Stimulated activated CD8-positive, alpha-beta memory T cell treated with anti-CD3 and anti-CD28 coated beads, Interleukin-12 subunit alpha, Interleukin-12 subunit beta, amount 100 ng/mL, for 24 hours (primary cell): ENCODE results near the gene KLHL17.

Experiments
- DNase-seq: peaks from one replicate; pipeline ENCODE4 v3.0.0-alpha.2; 2020; ENCODE audit errors: extremely low read depth

KLHL17 gene

DNA sequence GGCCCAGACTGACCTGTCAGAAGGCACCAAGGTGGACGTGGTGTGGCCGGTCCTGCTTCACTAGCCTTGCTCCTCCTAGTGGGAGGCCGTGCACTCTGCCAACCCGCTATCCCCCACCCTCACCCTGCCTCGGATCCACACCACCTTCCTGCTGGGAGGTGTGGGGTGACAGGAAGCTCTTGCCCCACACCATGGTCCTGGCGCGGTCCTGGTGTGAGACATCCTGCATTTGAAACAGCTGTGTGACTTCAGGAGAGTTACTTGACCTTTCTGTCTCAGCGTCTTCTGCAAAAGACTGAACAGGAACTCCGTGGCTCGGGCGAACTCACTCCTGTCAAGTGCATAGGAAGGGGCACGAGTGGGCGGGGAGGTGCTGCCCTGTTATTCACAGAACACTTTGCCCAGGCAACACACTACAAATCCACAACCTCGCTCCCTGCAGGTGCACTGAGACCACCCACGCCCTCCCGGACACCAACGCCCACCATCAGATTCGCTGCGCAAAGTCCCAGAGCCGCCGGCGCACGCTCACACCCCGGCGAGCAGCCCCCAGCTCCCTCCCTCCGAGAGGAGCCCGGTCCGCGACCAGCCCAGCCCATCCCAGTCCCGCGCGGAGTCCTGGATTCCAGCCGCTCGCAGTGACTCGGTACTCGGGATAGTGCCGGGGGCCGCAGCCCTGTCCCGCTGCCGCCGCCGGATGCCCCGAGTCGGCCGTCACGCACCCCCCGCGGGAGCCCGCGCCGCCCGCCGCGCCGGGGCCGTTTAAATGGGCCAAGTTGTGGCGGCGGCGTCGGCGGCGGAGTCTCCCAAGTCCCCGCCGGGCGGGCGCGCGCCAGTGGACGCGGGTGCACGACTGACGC is 37.0 kb upstream of the KLHL17 start, which contains the start of gene SAMD11:
SAMD11 (plus strand) TSS at position 793 of the 860 bp plus-strand sequence. CDS start 509 bp downstream, outside the sequence.
- no peak for DNase-seq

DNA sequence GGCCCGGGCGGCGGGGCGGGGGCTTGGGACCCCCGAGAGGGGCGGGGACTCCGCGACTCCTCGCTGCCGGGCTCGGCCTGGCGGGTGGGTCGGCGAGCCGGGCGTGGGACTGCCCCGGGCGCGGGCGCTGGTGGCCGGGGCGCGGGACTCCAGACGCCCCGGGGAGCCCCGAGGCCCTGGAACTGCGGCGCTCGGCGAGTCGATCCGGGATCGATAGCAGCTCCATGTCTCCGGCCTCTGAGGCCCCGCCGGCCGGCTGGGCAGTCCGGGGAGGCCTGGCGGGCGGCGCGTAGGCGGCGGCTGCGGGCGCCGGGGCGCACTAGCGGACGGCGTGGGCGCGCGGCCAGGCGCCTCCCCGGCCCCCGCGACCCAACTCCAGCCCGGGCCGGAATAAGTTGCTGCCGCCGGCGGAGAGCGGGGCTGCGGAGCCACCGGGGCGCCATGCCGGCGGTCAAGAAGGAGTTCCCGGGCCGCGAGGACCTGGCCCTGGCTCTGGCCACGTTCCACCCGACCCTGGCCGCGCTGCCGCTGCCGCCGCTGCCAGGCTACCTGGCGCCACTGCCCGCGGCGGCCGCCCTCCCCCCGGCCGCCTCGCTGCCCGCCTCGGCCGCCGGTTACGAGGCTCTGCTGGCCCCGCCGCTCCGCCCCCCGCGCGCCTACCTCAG is 36.3 kb upstream of the KLHL17 start:
- DNase-seq: no peak

DNA sequence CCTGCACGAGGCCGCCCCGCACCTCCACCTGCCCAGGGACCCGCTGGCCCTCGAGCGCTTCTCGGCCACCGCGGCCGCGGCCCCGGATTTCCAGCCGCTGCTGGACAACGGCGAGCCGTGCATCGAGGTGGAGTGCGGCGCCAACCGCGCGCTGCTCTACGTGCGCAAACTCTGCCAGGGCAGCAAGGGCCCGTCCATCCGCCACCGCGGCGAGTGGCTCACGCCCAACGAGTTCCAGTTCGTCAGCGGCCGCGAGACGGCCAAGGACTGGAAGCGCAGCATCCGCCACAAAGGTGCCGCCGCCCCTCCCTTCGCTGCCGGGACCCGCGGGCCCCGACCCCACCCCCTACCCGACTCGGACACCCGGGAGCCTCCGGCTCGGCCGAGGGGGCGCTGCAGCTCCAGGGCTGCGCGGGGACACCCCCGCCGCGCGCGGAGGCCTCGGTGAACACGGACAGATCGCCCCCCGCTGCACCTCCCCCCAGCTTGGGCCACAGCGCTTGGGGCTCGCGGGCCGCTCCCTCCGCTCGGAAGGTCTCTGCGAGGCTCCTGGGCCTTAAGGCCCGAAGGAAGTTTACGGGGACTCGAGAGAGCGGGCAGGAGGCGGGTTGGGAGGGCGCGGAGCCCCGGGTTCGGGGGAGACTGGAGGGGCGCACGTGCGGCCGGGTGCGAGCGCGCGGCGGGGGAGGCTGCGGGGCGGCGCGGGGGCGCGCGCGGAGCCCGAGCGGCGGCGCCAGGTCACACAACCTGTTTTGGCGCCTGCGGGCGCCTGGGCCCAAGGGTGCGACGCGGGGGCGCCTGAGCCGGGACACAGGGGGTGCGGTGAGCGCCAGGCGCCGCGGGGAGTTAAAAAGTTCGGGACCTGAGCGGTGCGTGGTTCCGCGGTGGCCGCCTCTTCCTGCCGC is 35.5 kb upstream of the KLHL17 start:
- DNase-seq: no peak

- no peak for DNase-seq
These were observed 34.6 kb upstream of the KLHL17 start for GRCh38 chr1:925561-926421.

GRCh38 chr1:927234-927633 is 33.1 kb upstream of the KLHL17 start:
- DNase-seq: no peak

- no peak for DNase-seq
These were observed 32.6 kb upstream of the KLHL17 start for GRCh38 chr1:927748-928147.

DNA sequence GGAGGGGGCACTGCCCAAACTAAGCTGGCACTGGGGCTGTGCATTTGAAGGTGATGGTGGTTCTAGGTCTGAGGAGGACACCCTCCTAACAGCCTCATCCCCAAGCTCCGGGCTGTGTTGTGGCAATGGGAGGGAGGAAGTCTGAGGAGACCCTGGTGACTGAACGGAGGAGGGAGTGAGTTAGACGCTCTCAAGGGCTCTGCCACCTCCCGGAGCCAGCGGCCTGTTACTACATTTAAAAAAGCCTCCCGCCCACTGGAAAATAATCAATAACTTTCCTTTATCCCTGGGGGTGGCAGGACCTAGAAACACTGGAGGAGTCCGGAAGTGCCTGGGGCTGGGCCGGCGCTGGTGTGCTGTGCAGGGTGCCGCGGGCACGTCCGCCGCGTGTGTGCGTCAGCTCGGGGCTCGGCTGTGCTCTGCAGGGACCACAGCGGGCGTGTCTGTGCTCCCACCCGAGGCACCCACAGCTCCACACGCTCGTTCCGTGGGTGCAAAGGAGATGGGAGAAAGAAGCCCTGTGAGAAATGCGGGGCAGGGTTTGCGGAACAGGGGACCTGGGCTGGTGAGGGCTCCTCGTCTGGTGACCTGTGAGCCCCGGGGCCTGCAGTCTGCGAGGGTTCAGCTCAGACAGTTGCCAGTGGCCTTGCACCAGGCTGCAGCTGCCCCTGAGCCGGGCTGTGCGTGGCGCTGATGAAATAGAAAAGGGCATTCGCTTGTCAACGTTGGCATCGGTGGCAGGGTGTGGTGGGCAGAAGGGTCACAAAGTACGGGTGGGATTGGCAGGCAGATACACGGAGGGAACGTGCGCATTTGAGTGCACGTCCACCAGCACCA is 31.3 kb upstream of the KLHL17 start:
- no peak for DNase-seq

DNA sequence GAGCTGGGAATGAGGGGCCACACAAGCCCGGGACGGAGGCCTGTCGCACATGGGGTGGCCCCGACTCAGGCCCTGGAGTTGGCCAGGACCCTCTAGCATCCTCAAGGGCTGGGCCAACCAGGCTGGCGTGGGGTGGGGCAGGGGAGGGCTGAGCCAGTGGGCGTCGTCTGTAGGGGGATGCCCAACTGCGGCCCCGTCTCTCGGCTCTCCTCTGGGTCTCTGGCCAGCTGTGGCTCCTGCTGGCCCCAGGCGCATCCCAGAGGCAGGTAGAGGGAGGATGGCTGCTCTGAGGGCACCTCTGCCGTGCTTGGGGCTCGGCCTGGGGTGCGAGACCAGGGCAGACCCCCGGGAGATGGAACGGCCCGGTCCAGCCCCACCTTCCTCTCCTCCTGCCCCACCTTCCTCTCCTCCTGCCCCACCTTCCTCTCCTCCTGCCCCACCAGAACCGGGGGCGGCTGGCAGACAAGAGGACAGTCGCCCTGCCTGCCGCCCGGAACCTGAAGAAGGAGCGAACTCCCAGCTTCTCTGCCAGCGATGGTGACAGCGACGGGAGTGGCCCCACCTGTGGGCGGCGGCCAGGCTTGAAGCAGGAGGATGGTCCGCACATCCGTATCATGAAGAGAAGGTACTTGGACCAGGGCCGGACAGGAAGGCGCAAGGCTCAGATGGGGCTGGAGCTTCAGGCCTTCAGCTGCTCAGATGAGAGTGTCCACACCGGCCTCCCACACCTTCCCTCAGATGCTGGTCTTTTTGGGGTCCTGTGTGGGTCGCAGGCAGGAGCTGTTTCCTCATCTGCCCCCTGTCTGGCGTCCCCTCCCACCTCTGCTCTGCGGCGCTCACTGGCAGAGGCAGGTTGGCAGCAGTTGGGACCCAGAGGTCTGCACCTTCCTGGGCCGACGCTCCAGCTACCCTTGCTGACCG is 30.4 kb upstream of the KLHL17 start:
- DNase-seq: no peak

- no peak for DNase-seq
These were observed 29.7 kb upstream of the KLHL17 start for GRCh38 chr1:930633-931138.

DNA sequence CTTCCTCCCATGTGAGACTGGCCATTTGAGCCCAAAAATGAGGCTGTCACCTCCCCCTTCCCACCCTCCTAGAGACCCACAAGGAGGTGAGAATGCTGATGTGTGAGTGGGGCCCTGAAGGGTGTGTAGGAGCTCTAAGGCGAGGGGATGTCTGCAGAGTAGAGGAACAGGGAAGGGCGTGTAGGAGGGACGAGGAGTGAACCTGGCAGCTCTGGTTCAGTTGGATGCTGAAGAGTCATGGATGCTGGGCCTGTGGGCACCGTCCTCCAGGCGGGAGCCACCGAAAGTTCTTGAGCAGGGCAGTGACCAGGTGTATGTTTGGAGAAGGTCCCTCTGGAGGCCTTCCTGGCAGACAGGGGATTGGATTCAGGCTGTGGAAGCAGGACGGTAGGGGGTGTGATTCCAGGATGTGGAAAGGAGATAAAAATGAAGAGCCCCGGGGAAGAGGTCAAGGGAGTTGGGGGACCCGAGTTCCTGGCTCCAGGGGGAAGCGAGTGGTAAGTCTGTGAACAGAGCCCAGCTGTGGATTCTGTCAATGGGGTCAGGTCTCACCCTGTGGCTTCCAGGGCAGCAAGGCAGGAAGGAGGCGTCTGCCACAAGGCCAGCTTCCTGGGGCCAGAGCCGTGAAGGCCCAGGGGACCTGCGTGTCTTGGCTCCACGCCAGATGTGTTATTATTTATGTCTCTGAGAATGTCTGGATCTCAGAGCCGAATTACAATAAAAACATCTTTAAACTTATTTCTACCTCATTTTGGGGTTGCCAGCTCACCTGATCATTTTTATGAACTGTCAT is 28.8 kb upstream of the KLHL17 start:
- no peak for DNase-seq

- no peak for DNase-seq
These were observed 28.2 kb upstream of the KLHL17 start for GRCh38 chr1:932173-932510.

- no peak for DNase-seq
These were observed 27.4 kb upstream of the KLHL17 start for GRCh38 chr1:932776-933602.

DNA sequence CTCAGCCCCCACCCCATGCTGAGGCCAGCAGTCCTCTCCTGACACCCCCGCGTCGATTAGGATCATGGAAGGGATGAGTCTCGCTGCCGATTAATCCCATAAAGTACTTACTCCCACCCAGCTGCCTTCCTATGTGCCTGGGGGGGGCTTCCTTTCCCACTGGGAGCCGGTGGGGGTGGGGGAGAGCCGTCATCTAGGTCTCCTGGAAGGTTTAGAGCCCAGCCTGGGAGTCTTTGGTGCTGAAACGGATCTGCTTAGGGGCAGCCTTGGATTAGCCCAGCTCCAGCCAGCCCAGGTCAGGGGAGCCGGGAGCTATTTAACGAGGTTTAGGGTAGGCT is 26.8 kb upstream of the KLHL17 start:
- DNase-seq: no peak

DNA sequence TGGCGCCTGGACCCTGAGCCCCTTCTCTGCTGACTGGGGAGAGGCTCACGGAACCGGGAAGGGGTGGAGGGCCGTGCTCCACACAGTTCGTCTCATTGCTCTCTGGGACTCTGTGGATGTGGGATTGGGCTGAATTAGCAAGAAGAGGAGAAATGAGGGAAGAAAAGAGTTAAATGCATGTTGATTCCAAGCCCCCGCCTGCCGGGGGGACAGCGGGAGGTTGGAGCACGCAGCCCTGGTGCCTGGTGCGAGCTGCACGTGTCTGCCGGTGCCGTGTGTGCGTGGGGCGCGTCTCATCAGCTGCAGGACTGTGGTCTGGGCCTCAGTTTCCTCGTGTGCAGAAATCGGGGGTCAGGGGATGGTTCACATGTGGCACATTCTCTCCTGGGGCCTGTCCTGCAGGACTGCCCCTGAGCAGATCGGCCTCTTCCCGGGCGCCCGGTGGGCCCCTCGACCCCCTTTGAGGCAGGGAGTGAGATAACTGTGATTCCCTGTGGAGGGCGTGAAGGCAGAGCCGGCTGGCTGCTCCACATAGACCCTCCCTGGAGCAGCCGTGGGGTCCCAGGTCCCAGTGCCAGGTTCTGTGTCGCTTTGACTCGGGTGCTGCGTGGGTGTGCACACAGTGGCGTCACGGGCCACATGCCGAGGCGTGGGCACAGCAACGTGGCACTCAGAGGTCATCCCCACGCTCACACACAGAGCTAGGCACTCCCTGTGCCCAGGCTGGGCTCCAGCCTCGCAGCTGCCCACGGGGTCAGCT is 25.2 kb upstream of the KLHL17 start:
- DNase-seq: no peak

- DNase-seq: no peak
These were observed 24.6 kb upstream of the KLHL17 start for GRCh38 chr1:935751-936231.
